HepG2 (cell line): ENCODE data around the gene MRPL3. TPM values are rescaled to one million over a fixed set of nuclear protein-coding genes. Genes with fewer than 3 reads are reported as not detected.
A peak's percentile ranks its signal among the peaks of the same experiment; 100 is the strongest.

Source experiments
- ATAC-seq: fragments of 200-7000 bp; cut with Tn5 transposase; 3 replicates; pipeline ENCODE4 v1.9.1; 2020; ENCODE audit warnings: mild to moderate bottlenecking, moderate library complexity
- BruUV-seq: library from RNA; stranded (reverse); fragments of 400-500 nt; replicated peaks from 2 replicates; lab custom pipeline; 2021; lab: Mats Ljungman, UMichigan
- CTCF ChIA-PET: fragments of 300-600 bp; formaldehyde crosslinking; extraction: SDS; loops from one replicate; lab custom pipeline; 2021; ENCODE audit warnings: low total read pairs, inconsistent platforms, low intra/inter-chr PET ratio; lab: Yijun Ruan, JAX
- POLR2A ChIA-PET: fragments of 350-600 bp; sonication (Branson Sonifier 250); formaldehyde crosslinking; loops from one replicate; lab custom pipeline; 2020; ENCODE audit warnings: antibody characterized with exemption, inconsistent platforms; lab: Yijun Ruan, JAX
- DNase-seq: peaks from one replicate; pipeline ENCODE4 v3.0.0-alpha.2; 2015; ENCODE audit warnings: low spot score
- FAIRE-seq: peaks from 3 replicates; lab custom pipeline; 2011; peaks lifted over from hg19 to GRCh38; lab: Jason Lieb, UNC
- H2AFZ ChIP-seq: one replicate; pipeline ENCODE4 v1.6.1; 2011; ENCODE audit warnings: low read length, inconsistent platforms
- H3K27ac ChIP-seq: fragments of 300-600 bp; 3 replicates; pipeline ENCODE4 v1.8.0; 2011; ENCODE audit warnings: mixed run types, mild to moderate bottlenecking, mixed read lengths, low read length, inconsistent platforms; ENCODE audit not compliant: insufficient read depth; ENCODE audit errors: extremely low read length
- H3K27me3 ChIP-seq, 2 experiments: fragments of 200-600 bp in 1 of 2; 2 replicates in 1 of 2; 3 replicates in 1 of 2; pipeline versions ENCODE4 v1.6.0 to v1.8.0; 2011; ENCODE audit warnings: low read length in 2 of 2, mild to moderate bottlenecking in 2 of 2, moderate library complexity in 2 of 2, inconsistent platforms in 1 of 2; ENCODE audit not compliant: insufficient read depth in 2 of 2, control insufficient read depth in 1 of 2
- H3K36me3 ChIP-seq, 2 experiments: fragments of 200-600 bp in 1 of 2; replicated peaks in 1 of 2; 2 replicates in 1 of 2; 3 replicates in 1 of 2; pipeline versions ENCODE4 v1.5.1 to v1.8.0; 2011; ENCODE audit warnings: low read length in 2 of 2, inconsistent platforms in 1 of 2; ENCODE audit not compliant: insufficient read depth in 2 of 2, control insufficient read depth in 1 of 2
- H3K4me1 ChIP-seq: 2 replicates; pipeline ENCODE4 v1.5.1; 2012; ENCODE audit warnings: low read length, inconsistent platforms; ENCODE audit not compliant: insufficient read depth
- H3K4me2 ChIP-seq: 2 replicates; pipeline ENCODE4 v1.6.0; 2011; ENCODE audit warnings: low read depth, low read length, inconsistent platforms
- H3K4me3 ChIP-seq, 3 experiments: fragments of 200-600 bp in 1 of 3; sonication (generic), shearing (Covaris generic) in 1 of 3; replicated peaks in 1 of 3; 2 replicates each; pipeline ENCODE4 v1.5.1; 2011 to 2016; ENCODE audit warnings: low read length in 3 of 3, inconsistent platforms in 2 of 3, low read depth in 2 of 3, mild to moderate bottlenecking in 2 of 3, control low read depth in 1 of 3, mixed read lengths in 1 of 3; ENCODE audit not compliant: insufficient read depth in 1 of 3
- H3K79me2 ChIP-seq: one replicate; pipeline ENCODE4 v1.6.1; 2011; ENCODE audit warnings: low read length, inconsistent platforms; ENCODE audit not compliant: insufficient read depth
- H3K9ac ChIP-seq: 2 replicates; pipeline ENCODE4 v1.6.0; 2011; ENCODE audit warnings: mild to moderate bottlenecking, low read depth, low read length, inconsistent platforms; ENCODE audit not compliant: insufficient read depth
- H3K9me3 ChIP-seq: 2 replicates; pipeline ENCODE4 v1.5.1; 2012; ENCODE audit warnings: mild to moderate bottlenecking, low read length
- H4K20me1 ChIP-seq: 2 replicates; pipeline ENCODE4 v1.6.0; 2011; ENCODE audit warnings: inconsistent platforms, mild to moderate bottlenecking, low read length, moderate library complexity; ENCODE audit not compliant: insufficient read depth
- ATM ChIP-seq: fragments of 450-650 bp; IDR thresholded peaks from 2 replicates; pipeline ENCODE4 v1.7.1; 2017; ENCODE audit warnings: mild to moderate bottlenecking, borderline replicate concordance
- BATF2 ChIP-seq: sonication (generic); formaldehyde crosslinking; IDR thresholded peaks from 2 replicates; pipeline ENCODE4 v1.8.0; 2022; ENCODE audit warnings: mild to moderate bottlenecking, missing genetic modification reagents, moderate library complexity
- CEBPG ChIP-seq: IDR thresholded peaks from 2 replicates; pipeline ENCODE4 v1.6.1; 2016
- CHCHD3 ChIP-seq: sonication (generic); formaldehyde crosslinking; IDR thresholded peaks from 2 replicates; pipeline ENCODE4 v1.8.0; 2022; ENCODE audit warnings: mild to moderate bottlenecking, missing genetic modification reagents, moderate library complexity
- FOSL2 ChIP-seq: sonication (generic); formaldehyde crosslinking; IDR thresholded peaks from 2 replicates; pipeline ENCODE4 v1.4.0; 2020; ENCODE audit warnings: missing genetic modification reagents
- KLF15 ChIP-seq: sonication (generic); formaldehyde crosslinking; IDR thresholded peaks from 2 replicates; pipeline ENCODE4 v1.8.1; 2023; ENCODE audit warnings: borderline replicate concordance, mild to moderate bottlenecking, inconsistent platforms, missing genetic modification reagents, mixed read lengths
- MAFK ChIP-seq, 2 experiments: IDR thresholded peaks in 1 of 2; conservative IDR thresholded peaks in 1 of 2; 2 replicates each; pipeline ENCODE4 v1.6.1; 2011; ENCODE audit warnings: improper control_type of control experiment in 2 of 2, low read length in 2 of 2
- NBN ChIP-seq: fragments of 450-650 bp; conservative IDR thresholded peaks from 2 replicates; pipeline ENCODE4 v1.6.1; 2017
- NFE2L2 ChIP-seq: fragments of 150-350 bp; IDR thresholded peaks from 2 replicates; pipeline ENCODE4 v1.6.1; 2014; ENCODE audit warnings: low read length
- PHF8 ChIP-seq: sonication (generic); formaldehyde crosslinking; IDR thresholded peaks from 2 replicates; pipeline ENCODE4 v1.5.0; 2020; ENCODE audit warnings: missing genetic modification reagents
- RAD51 ChIP-seq: fragments of 450-650 bp; IDR thresholded peaks from 2 replicates; pipeline ENCODE4 v1.6.1; 2016; ENCODE audit warnings: borderline replicate concordance
- SIX1 ChIP-seq: sonication (generic); formaldehyde crosslinking; IDR thresholded peaks from 2 replicates; pipeline ENCODE4 v1.4.0; 2020; ENCODE audit warnings: missing genetic modification reagents, borderline replicate concordance
- SMAD1 ChIP-seq: sonication (generic); formaldehyde crosslinking; IDR thresholded peaks from 2 replicates; pipeline ENCODE4 v1.4.0; 2020; ENCODE audit warnings: missing genetic modification reagents, low read depth, mild to moderate bottlenecking, borderline replicate concordance
- TRIM24 ChIP-seq: sonication (generic); formaldehyde crosslinking; IDR thresholded peaks from 2 replicates; pipeline ENCODE4 v1.8.0; 2022; ENCODE audit warnings: mild to moderate bottlenecking, missing genetic modification reagents
- ZNF256 ChIP-seq: sonication (generic); formaldehyde crosslinking; conservative IDR thresholded peaks from 2 replicates; pipeline ENCODE4 v1.4.0; 2020; ENCODE audit warnings: missing genetic modification reagents
- ZNF354B ChIP-seq: sonication (generic); formaldehyde crosslinking; IDR thresholded peaks from 2 replicates; pipeline ENCODE4 v1.8.0; 2022; ENCODE audit warnings: mild to moderate bottlenecking, missing genetic modification reagents
- ZNF431 ChIP-seq: sonication (generic); formaldehyde crosslinking; IDR thresholded peaks from 2 replicates; pipeline ENCODE4 v1.9.0; 2022; ENCODE audit warnings: missing genetic modification reagents, low read depth, mild to moderate bottlenecking, borderline replicate concordance
- ZNF850 ChIP-seq: sonication (generic); formaldehyde crosslinking; conservative IDR thresholded peaks from 2 replicates; pipeline ENCODE4 v1.9.0; 2021; ENCODE audit warnings: mild to moderate bottlenecking, missing genetic modification reagents
- WGBS: methylation state at CpG from one replicate; pipeline ENCODE4 v1.1.6; 2017; ENCODE audit warnings: low lambda C conversion rate; 5-methylcytosine and 5-hydroxymethylcytosine counted together
- in situ Hi-C: cut with HindIII; loops from 2 replicates; pipeline ENCODE4 v1.10.0; 2017; ENCODE audit warnings: low pct_unique_long_range_greater_than_20kb; ENCODE audit not compliant: extremely low pct_ligation_motif_present
- intact Hi-C: fragments of 100-400 bp; cut with micrococcal nuclease; formaldehyde crosslinking; loops from one replicate; pipeline ENCODE4 v1.10.0; 2022; ENCODE audit not compliant: unreplicated experiment
- polyA plus RNA-seq, 8 experiments: library from polyadenylated mRNA; depleted of rRNA in 3 of 8; stranded (reverse) in 7 of 8; unstranded in 1 of 8; fragments of >200 nt; fragmentation: Illumina TruSeq in 4 of 8; extraction: Trizol in 4 of 8; gene quantifications; 2 replicates each; pipeline versions ENCODE4 v1.2.1 to v1.2.3, GENCODE V29; 2011 to 2016; ENCODE audit warnings: low read depth in 4 of 8, missing spikeins in 1 of 8, mixed read lengths in 1 of 8; ENCODE audit not compliant: insufficient read depth in 1 of 8
- total RNA-seq, 5 experiments: library from RNA; depleted of rRNA; stranded (reverse); fragments of >200 nt; fragmentation: Illumina TruSeq; extraction: Trizol; gene quantifications; 2 replicates each; pipeline ENCODE4 v1.2.3, GENCODE V29; 2016; ENCODE audit warnings: low read depth in 1 of 5
- TF ChIP-seq, protein P1 (sequence below): sonication (generic); formaldehyde crosslinking; conservative IDR thresholded peaks from 2 replicates; pipeline ENCODE4 v1.4.0; 2020; ENCODE audit warnings: missing genetic modification reagents

The MRPL3 gene
- total and polyA plus RNA-seq, 2 of the 13 experiments (the other 11 are each of a cell fraction or from before 2014, with no cell fraction given) = 114 to 172 TPM

DNA sequence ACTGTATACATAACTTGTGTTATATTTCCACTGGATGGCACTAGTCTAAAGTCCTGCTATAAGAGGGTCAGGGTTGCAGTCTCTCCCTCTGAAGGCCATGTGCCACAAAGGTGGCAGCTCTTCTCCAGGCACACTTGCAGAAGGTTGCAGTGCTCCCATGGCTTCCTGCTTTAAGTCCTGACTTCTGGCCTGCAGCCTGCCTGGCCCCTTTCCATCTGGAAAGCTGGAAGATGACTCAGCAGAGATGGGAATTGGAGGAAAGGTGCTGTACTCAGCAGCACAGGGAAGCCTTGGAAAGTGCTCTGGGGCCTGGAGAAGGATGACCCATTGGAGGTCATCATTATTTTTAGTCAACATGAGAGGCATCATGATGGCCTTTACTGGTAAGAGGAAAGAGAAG, 40.9 kb upstream of the MRPL3 start:
- FAIRE-seq (no peak), ATAC-seq (no peak), DNase-seq (no peak)
- BruUV-seq = no TSS peak
- TF ChIP-seq FOSL2 = 0 out of 2 replicates have a peak, but pooled peaks have one; percentile 12
- TF ChIP-seq NFE2L2 = peak; percentile 60
- no peak for TF ChIP-seq RAD51
- no peak for TF ChIP-seq CEBPG (CRISPR knock-in tag)
- TF ChIP-seq SIX1 = no peak
- TF ChIP-seq SMAD1 (CRISPR knock-in tag) = no peak
- TF ChIP-seq NBN = no peak
- no peak for TF ChIP-seq ZNF431
- peak; percentile 27 to 55 for TF ChIP-seq MAFK (conservative IDR thresholded peaks at IDR 0.05 in 1 of 2, IDR thresholded peaks at IDR 0.05 in 1 of 2; ENCODE audit: low read length in 2 of 2)
- Histone ChIP-seq H3K36me3 (no peaks in the 10 kb centered on the region), H3K4me2 (no peak overlapping the region), H4K20me1 (no peaks in the 10 kb centered on the region), H2AFZ (no peak overlapping the region), H3K27ac (no peak overlapping the region), H3K9me3 (no peaks in the 10 kb centered on the region), H3K9ac (no peak overlapping the region), H3K4me1 (no peaks in the 10 kb centered on the region), H3K4me3 (no peak overlapping the region), H3K79me2 (no peaks in the 10 kb centered on the region), H3K27me3 (no peaks in the 10 kb centered on the region)
- ChIA-PET CTCF (no interaction called here), POLR2A (no interaction called here)
- intact Hi-C loops (no loop called here), in situ Hi-C loops (no loop called here)

DNA sequence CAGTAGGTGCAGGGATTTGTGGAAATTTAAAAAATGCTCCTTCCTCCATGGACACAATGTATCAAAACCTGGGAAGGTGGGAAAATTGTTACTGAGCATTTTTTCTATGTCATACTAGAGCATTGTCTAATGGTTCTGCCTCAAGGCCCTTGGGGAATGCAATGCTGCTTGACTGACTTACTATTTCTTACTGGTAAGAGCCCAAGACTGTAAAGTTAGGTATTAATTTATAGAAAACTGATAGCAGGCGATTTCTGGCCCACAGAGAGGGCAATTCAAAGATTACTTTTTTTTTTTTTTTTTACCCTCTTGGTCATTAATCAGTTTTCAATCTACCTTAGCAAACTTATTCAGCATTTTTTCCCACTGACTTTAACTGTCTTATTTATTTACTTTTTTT, 38.5 kb upstream of the MRPL3 start:
- Histone ChIP-seq H3K36me3 (no peaks in the 10 kb centered on the region), H3K27ac (no peak overlapping the region), H2AFZ (no peak overlapping the region), H3K9ac (no peak overlapping the region), H3K4me2 (no peak overlapping the region), H3K4me1 (no peaks in the 10 kb centered on the region), H3K27me3 (no peaks in the 10 kb centered on the region), H3K79me2 (no peaks in the 10 kb centered on the region), H4K20me1 (no peaks in the 10 kb centered on the region), H3K9me3 (no peaks in the 10 kb centered on the region), H3K4me3 (no peak overlapping the region)
- 0% methylated on average over 1 of the region's 1 CpG for WGBS
- no TSS peak for BruUV-seq
- FAIRE-seq (no peak), DNase-seq (no peak), ATAC-seq (no peak)
- in situ Hi-C loops = no loop called here
- POLR2A ChIA-PET = no interaction called here
- CTCF ChIA-PET = no interaction called here
- intact Hi-C loops = no loop called here
- TF ChIP-seq PHF8 (CRISPR knock-in tag) (no peak), ZNF256 (CRISPR knock-in tag) (no peak), ATM (no peak), KLF15 (CRISPR knock-in tag) (no peak), ZNF354B (no peak), ZNF850 (no peak), TRIM24 (CRISPR knock-in tag) (no peak), CHCHD3 (CRISPR knock-in tag) (no peak), BATF2 (CRISPR knock-in tag) (no peak)
- TF ChIP-seq, protein P1, sequence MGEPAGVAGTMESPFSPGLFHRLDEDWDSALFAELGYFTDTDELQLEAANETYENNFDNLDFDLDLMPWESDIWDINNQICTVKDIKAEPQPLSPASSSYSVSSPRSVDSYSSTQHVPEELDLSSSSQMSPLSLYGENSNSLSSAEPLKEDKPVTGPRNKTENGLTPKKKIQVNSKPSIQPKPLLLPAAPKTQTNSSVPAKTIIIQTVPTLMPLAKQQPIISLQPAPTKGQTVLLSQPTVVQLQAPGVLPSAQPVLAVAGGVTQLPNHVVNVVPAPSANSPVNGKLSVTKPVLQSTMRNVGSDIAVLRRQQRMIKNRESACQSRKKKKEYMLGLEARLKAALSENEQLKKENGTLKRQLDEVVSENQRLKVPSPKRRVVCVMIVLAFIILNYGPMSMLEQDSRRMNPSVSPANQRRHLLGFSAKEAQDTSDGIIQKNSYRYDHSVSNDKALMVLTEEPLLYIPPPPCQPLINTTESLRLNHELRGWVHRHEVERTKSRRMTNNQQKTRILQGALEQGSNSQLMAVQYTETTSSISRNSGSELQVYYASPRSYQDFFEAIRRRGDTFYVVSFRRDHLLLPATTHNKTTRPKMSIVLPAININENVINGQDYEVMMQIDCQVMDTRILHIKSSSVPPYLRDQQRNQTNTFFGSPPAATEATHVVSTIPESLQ (CRISPR knock-in tag) = no peak
